Endothelial cell of umbilical vein (primary cell): ENCODE results near the gene SLC4A5. TPM values are rescaled to one million over a fixed set of nuclear protein-coding genes. Genes with fewer than 3 reads are reported as not detected.
"Not testable (repeated sequence)": the region's sequence is repeated elsewhere in the genome, so short reads cannot be mapped to it uniquely, and the experiment has no call there.

Source experiments
- BruUV-seq: library from RNA; stranded (reverse); fragments of 400-500 nt; replicated peaks from 2 replicates; lab custom pipeline; 2021; lab: Mats Ljungman, UMichigan
- CTCF ChIA-PET: fragments of 300-600, 350-600 bp; sonication (Branson Sonifier 250); formaldehyde crosslinking; loops from one replicate; lab custom pipeline; 2021; ENCODE audit warnings: antibody characterized with exemption, inconsistent platforms; lab: Charles Lee
- POLR2A ChIA-PET: fragments of 300-600, 350-600 bp; sonication (Branson Sonifier 250); formaldehyde crosslinking; loops from one replicate; lab custom pipeline; 2021; ENCODE audit warnings: antibody characterized with exemption, inconsistent platforms; lab: Charles Lee
- DNase-seq: peaks from one replicate; pipeline ENCODE4 v3.0.0-alpha.2; 2011; ENCODE audit warnings: low read depth, low spot score
- FAIRE-seq: peaks from 2 replicates; lab custom pipeline; 2011; peaks lifted over from hg19 to GRCh38; lab: Jason Lieb, UNC
- H2AFZ ChIP-seq: 2 replicates; pipeline ENCODE4 v1.6.0; 2012; ENCODE audit warnings: low read depth, low read length, control low read depth, inconsistent platforms
- H3K27ac ChIP-seq: 2 replicates; pipeline ENCODE4 v1.5.1; 2011; ENCODE audit warnings: low read depth, mild to moderate bottlenecking, control low read depth, low read length, moderate library complexity; ENCODE audit not compliant: insufficient read depth
- H3K27me3 ChIP-seq, 2 experiments: 2 replicates each; pipeline versions ENCODE4 v1.6.0 to v1.6.1; 2011; ENCODE audit warnings: low read length in 2 of 2, mixed read lengths in 1 of 2; ENCODE audit not compliant: control insufficient read depth in 2 of 2, insufficient read depth in 2 of 2
- H3K36me3 ChIP-seq, 2 experiments: 2 replicates in 1 of 2; 3 replicates in 1 of 2; pipeline ENCODE4 v1.5.1; 2011; ENCODE audit warnings: low read length in 2 of 2, mild to moderate bottlenecking in 1 of 2, moderate library complexity in 1 of 2; ENCODE audit not compliant: control insufficient read depth in 2 of 2, insufficient read depth in 2 of 2; ENCODE audit errors: extremely low read depth in 1 of 2
- H3K4me1 ChIP-seq: 3 replicates; pipeline ENCODE4 v1.5.1; 2011; ENCODE audit warnings: mild to moderate bottlenecking, low read length; ENCODE audit not compliant: control insufficient read depth, insufficient read depth; ENCODE audit errors: extremely low read depth
- H3K4me2 ChIP-seq: 2 replicates; pipeline ENCODE4 v1.6.1; 2011; ENCODE audit warnings: low read length, control low read depth, mixed read lengths; ENCODE audit not compliant: insufficient read depth
- H3K4me3 ChIP-seq, 3 experiments: fragments of 200-600 bp in 1 of 3; sonication (generic), shearing (Covaris generic) in 1 of 3; replicated peaks in 1 of 3; 2 replicates each; pipeline ENCODE4 v1.5.1; 2011 to 2016; ENCODE audit warnings: control low read depth in 3 of 3, low read length in 3 of 3, mild to moderate bottlenecking in 2 of 3, inconsistent platforms in 1 of 3, low read depth in 1 of 3, moderate library complexity in 1 of 3; ENCODE audit not compliant: insufficient read depth in 1 of 3
- H3K79me2 ChIP-seq: 2 replicates; pipeline ENCODE4 v1.6.0; 2012; ENCODE audit warnings: low read length, inconsistent platforms; ENCODE audit not compliant: control insufficient read depth, insufficient read depth
- H3K9ac ChIP-seq: replicated peaks from 2 replicates; pipeline ENCODE3; 2011; ENCODE audit warnings: low read length, control low read depth; ENCODE audit not compliant: insufficient read depth; ENCODE audit errors: extremely low read depth
- H3K9me1 ChIP-seq: replicated peaks from 3 replicates; pipeline ENCODE4 v1.6.0; 2011; ENCODE audit warnings: mild to moderate bottlenecking, low read length; ENCODE audit not compliant: control insufficient read depth, insufficient read depth; ENCODE audit errors: extremely low read depth
- H3K9me3 ChIP-seq: replicated peaks from 2 replicates; pipeline ENCODE4 v1.5.1; 2012; ENCODE audit warnings: low read length, inconsistent platforms; ENCODE audit not compliant: control insufficient read depth, insufficient read depth
- H4K20me1 ChIP-seq: replicated peaks from 2 replicates; pipeline ENCODE3; 2011; ENCODE audit warnings: mild to moderate bottlenecking, low read length; ENCODE audit not compliant: control insufficient read depth, insufficient read depth; ENCODE audit errors: extremely low read depth
- EZH2 ChIP-seq: IDR thresholded peaks from 2 replicates; pipeline ENCODE4 v1.6.1; 2012; ENCODE audit warnings: borderline replicate concordance, low read depth, mild to moderate bottlenecking, moderate library complexity, low read length, inconsistent platforms; ENCODE audit not compliant: severe bottlenecking
- FOS ChIP-seq: IDR thresholded peaks from 2 replicates; pipeline ENCODE4 v1.6.1; 2011; ENCODE audit warnings: mild to moderate bottlenecking, low read length, moderate library complexity, borderline replicate concordance; ENCODE audit not compliant: insufficient read depth
- GATA2 ChIP-seq: IDR thresholded peaks from 2 replicates; pipeline ENCODE4 v1.7.0; 2011; ENCODE audit warnings: low read depth, mild to moderate bottlenecking, moderate library complexity, mixed read lengths, low read length; ENCODE audit not compliant: insufficient read length, insufficient read depth
- JUN ChIP-seq: IDR thresholded peaks from 2 replicates; pipeline ENCODE4 v1.6.1; 2011; ENCODE audit warnings: borderline replicate concordance, low read depth; ENCODE audit not compliant: insufficient read length, insufficient read depth
- MYC ChIP-seq: IDR thresholded peaks from one replicate; pipeline ENCODE4 v1.6.1; 2011; ENCODE audit warnings: mild to moderate bottlenecking, low read depth, low read length
- POLR2A ChIP-seq: IDR thresholded peaks from 2 replicates; pipeline ENCODE4 v1.6.1; 2012; ENCODE audit warnings: low read depth, mild to moderate bottlenecking, control low read depth, low read length
- POLR2AphosphoS5 ChIP-seq: IDR thresholded peaks from 2 replicates; pipeline ENCODE4 v1.6.1; 2012; ENCODE audit warnings: low read depth, mild to moderate bottlenecking, control low read depth, low read length, moderate library complexity; ENCODE audit not compliant: insufficient read depth
- dilution Hi-C: fragments of 300-500 bp; cut with MboI; formaldehyde crosslinking; loops from one replicate; pipeline ENCODE4 v1.15.0; 2019; ENCODE audit warnings: low sequenced_read_pairs; ENCODE audit not compliant: extremely low pct_ligation_motif_present
- intact Hi-C: fragments of 100-400 bp; cut with micrococcal nuclease; formaldehyde crosslinking; loops from one replicate; pipeline ENCODE4 v1.10.0; 2022
- polyA plus RNA-seq, 4 experiments: library from polyadenylated mRNA; depleted of rRNA in 3 of 4; stranded (reverse) in 3 of 4; unstranded in 1 of 4; fragments of >200 nt; gene quantifications; 2 replicates each; pipeline versions ENCODE4 v1.2.1 to v1.2.3, GENCODE V29; 2011 to 2012; ENCODE audit warnings: missing spikeins in 1 of 4
- total RNA-seq: library from RNA; stranded (reverse); gene quantifications from 2 replicates; pipeline ENCODE4 v1.2.3, GENCODE V29; 2021
- TF ChIP-seq, protein P1 (sequence below), 2 donors: IDR thresholded peaks; 1 replicate in 1 of 2; 2 replicates in 1 of 2; pipeline ENCODE4 v1.5.1; 2011; ENCODE audit warnings: low read length in 2 of 2, mild to moderate bottlenecking in 2 of 2, moderate library complexity in 2 of 2, control low read depth in 1 of 2, inconsistent platforms in 1 of 2, low read depth in 1 of 2; ENCODE audit not compliant: insufficient read depth in 1 of 2; ENCODE audit errors: extremely low read depth in 1 of 2
- TF ChIP-seq, protein P2 (sequence below): IDR thresholded peaks from 2 replicates; pipeline ENCODE4 v1.6.1; 2011; ENCODE audit not compliant: insufficient read depth, insufficient read length

SLC4A5 gene
- total and polyA plus RNA-seq, 2 donors (not counting 3 experiments of a cell fraction or from before 2014, with no cell fraction given), result 0.12 to 0.97 TPM

DNA sequence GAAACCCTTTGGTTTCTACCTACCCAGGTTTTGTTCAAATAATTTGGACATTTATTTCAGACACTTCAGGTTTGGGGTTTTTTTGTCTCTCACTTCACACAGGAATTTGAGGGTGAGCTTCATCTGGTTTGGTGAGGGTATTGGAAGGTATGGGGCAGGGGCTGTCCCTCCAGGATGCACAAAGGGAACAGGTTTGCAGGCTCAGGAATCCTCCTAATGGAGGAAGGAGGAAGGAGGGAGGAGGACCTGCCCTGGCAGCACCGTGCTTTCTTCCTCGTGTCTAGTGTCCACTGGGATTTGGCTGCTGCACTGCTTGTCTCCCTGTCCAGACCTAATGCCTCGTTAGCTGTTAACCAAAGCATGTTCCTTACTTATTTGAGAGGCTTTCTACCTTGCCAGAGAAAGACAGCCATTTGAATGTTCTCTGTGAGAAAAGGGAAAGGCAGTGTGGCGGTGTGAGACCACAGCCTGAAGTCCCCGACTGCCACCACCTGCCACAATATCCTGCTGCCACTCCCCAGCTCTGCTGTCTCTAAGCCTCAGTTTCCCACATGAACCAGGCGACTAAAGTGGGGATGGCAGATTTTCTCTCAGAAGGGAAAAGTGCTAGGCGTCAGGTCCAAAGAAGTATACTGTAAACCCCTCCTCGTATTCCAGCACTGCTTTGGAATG, 2.2 kb upstream of the SLC4A5 start:
- no TSS peak for BruUV-seq
- no peaks in the 10 kb centered on the region for H4K20me1 ChIP-seq
- FAIRE-seq, result no peak
- peaks cover 13 to 15% of the 10 kb centered on the region in 2 experiments for H3K27me3 ChIP-seq
- H3K36me3 ChIP-seq, result no peaks in the 10 kb centered on the region
- no peak for DNase-seq
- no peak overlapping the region for H2AFZ ChIP-seq
- TF ChIP-seq POLR2A, result no peak
- TF ChIP-seq GATA2, result no peak
- TF ChIP-seq MYC, result no peak
- TF ChIP-seq EZH2, result no peak
- TF ChIP-seq, protein P1, sequence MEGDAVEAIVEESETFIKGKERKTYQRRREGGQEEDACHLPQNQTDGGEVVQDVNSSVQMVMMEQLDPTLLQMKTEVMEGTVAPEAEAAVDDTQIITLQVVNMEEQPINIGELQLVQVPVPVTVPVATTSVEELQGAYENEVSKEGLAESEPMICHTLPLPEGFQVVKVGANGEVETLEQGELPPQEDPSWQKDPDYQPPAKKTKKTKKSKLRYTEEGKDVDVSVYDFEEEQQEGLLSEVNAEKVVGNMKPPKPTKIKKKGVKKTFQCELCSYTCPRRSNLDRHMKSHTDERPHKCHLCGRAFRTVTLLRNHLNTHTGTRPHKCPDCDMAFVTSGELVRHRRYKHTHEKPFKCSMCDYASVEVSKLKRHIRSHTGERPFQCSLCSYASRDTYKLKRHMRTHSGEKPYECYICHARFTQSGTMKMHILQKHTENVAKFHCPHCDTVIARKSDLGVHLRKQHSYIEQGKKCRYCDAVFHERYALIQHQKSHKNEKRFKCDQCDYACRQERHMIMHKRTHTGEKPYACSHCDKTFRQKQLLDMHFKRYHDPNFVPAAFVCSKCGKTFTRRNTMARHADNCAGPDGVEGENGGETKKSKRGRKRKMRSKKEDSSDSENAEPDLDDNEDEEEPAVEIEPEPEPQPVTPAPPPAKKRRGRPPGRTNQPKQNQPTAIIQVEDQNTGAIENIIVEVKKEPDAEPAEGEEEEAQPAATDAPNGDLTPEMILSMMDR (IDR thresholded peaks at IDR 0.05; ENCODE audit: extremely low read depth in 1 of 2, insufficient read depth in 1 of 2, low read depth in 1 of 2, low read length in 2 of 2), result no peak
- TF ChIP-seq, protein P2, sequence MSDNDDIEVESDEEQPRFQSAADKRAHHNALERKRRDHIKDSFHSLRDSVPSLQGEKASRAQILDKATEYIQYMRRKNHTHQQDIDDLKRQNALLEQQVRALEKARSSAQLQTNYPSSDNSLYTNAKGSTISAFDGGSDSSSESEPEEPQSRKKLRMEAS, result no peak
- no peak for TF ChIP-seq POLR2AphosphoS5
- no peak for TF ChIP-seq FOS
- no peak for TF ChIP-seq JUN
- no peaks in the 10 kb centered on the region for H3K9me3 ChIP-seq
- no peak overlapping the region for H3K27ac ChIP-seq
- POLR2A ChIA-PET, result no interaction called here
- CTCF ChIA-PET, result interaction anchor here (0.6 to 6.9 kb wide), 3 partner anchors 11 to 96 kb away, joined by 3 to 53 read pairs (median 4); no protein-coding TSS in a partner anchor
- no peaks in the 10 kb centered on the region for H3K79me2 ChIP-seq
- H3K4me3 ChIP-seq, result no peak overlapping the region
- no peak overlapping the region for H3K4me2 ChIP-seq
- no peak overlapping the region for H3K9ac ChIP-seq
- H3K4me1 ChIP-seq, result no peaks in the 10 kb centered on the region
- H3K9me1 ChIP-seq, result no peaks in the 10 kb centered on the region
- dilution Hi-C loops (no loop called here), intact Hi-C loops (no loop called here)

DNA sequence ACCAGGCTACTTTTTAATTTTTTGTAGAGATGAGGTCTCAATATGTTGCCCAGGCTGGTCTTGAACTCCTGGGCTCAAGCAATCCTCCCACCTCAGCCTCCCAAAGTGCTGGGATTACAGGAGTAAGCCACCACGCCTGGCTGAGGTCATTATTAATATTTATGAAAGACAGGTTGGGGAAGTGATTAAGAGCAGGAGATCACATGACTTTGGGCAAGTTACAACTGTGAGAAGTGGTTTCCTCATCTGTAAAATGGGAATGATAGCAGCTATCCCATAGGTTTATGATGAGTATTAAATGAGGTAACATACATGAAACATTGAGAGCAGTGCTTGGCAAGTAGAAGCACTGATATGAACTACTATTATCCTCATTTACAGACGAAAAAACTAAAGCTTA, 7.0 kb downstream of the SLC4A5 start:
- H2AFZ ChIP-seq, FAIRE-seq, H3K36me3 ChIP-seq, H4K20me1 ChIP-seq, DNase-seq, H3K9me3 ChIP-seq, H3K4me1 ChIP-seq, BruUV-seq, H3K4me2 ChIP-seq, H3K9me1 ChIP-seq, dilution Hi-C loops, H3K9ac ChIP-seq, H3K27me3 ChIP-seq, H3K27ac ChIP-seq, H3K79me2 ChIP-seq, H3K4me3 ChIP-seq, POLR2A ChIA-PET: not testable (repeated sequence)
- intact Hi-C loops, result loop anchor here (5.0 kb wide), 2 partner anchors 56 to 251 kb away; no protein-coding TSS in a partner anchor
- CTCF ChIA-PET, result interaction anchor here (0.8 to 5.4 kb wide), 8 partner anchors 9 to 656 kb away, joined by 3 to 110 read pairs (median 42); partner anchors contain the start of genes SLC4A5 and STAMBP
